Activated T-helper 1 cell treated with anti-CD3 and anti-CD28 coated beads, Interleukin-2, amount 50 U/mL, for 16 hours (primary cell): Measurements from ENCODE around the gene HOXD8.

Source experiments
- DNase-seq, 2 donors: peaks; one replicate each; pipeline ENCODE4 v3.0.0-alpha.2; 2020; ENCODE audit warnings: low read depth in 1 of 2, low spot score in 1 of 2

HOXD8 gene

GRCh38 chr2:176128982-176129796, at the start of gene HOXD8:
TSS of gene HOXD8 (plus strand) at chr2:176129705. CDS start at chr2:176130367, 662 bp downstream.
- no peak for DNase-seq

- DNase-seq, result no peak
Measured at GRCh38 chr2:176079831-176080539, 49.5 kb upstream of the HOXD8 start.

- DNase-seq, result no peak
Measured at GRCh38 chr2:176080540-176081375, 48.7 kb upstream of the HOXD8 start.

GRCh38 chr2:176081376-176081836, 48.1 kb upstream of the HOXD8 start:
- DNase-seq, result no peak

- no peak for DNase-seq
Measured at GRCh38 chr2:176081837-176082524, 47.5 kb upstream of the HOXD8 start.

GRCh38 chr2:176082525-176082823, 47.0 kb upstream of the HOXD8 start:
- no peak for DNase-seq

- no peak for DNase-seq
Measured at GRCh38 chr2:176082824-176083751, 46.4 kb upstream of the HOXD8 start.

- no peak for DNase-seq
Measured at GRCh38 chr2:176083796-176084261, 45.7 kb upstream of the HOXD8 start, which contains the start of gene EVX2. TSS of gene EVX2 (minus strand) at chr2:176083962. CDS start at chr2:176083776, 186 bp downstream.

- no peak for DNase-seq
Measured at GRCh38 chr2:176084611-176085119, 44.8 kb upstream of the HOXD8 start.

- DNase-seq, result no peak
Measured at GRCh38 chr2:176085120-176085788, 44.3 kb upstream of the HOXD8 start.

- no peak for DNase-seq
Measured at GRCh38 chr2:176085861-176086771, 43.4 kb upstream of the HOXD8 start.

GRCh38 chr2:176087330-176088047, 42.0 kb upstream of the HOXD8 start:
- no peak for DNase-seq

GRCh38 chr2:176088048-176088936, 41.2 kb upstream of the HOXD8 start:
- DNase-seq, result no peak

- no peak for DNase-seq
Measured at GRCh38 chr2:176088937-176089842, 40.3 kb upstream of the HOXD8 start.

GRCh38 chr2:176089843-176090395, 39.6 kb upstream of the HOXD8 start:
- DNase-seq, result no peak
